Stimulated activated CD4-positive, alpha-beta T cell treated with anti-CD3 and anti-CD28 coated beads, Interleukin-12 subunit alpha, Interleukin-12 subunit beta, amount 100 ng/mL, for 24 hours (primary cell): ENCODE data around the gene TLR3.
"Not testable (repeated sequence)": the region's sequence is repeated elsewhere in the genome, so short reads cannot be mapped to it uniquely, and the experiment has no call there.

Experiments
- DNase-seq, 2 experiments: peaks; one replicate each; pipeline ENCODE4 v3.0.0-alpha.2; 2020; ENCODE audit warnings: low read depth in 2 of 2

The TLR3 gene

DNA sequence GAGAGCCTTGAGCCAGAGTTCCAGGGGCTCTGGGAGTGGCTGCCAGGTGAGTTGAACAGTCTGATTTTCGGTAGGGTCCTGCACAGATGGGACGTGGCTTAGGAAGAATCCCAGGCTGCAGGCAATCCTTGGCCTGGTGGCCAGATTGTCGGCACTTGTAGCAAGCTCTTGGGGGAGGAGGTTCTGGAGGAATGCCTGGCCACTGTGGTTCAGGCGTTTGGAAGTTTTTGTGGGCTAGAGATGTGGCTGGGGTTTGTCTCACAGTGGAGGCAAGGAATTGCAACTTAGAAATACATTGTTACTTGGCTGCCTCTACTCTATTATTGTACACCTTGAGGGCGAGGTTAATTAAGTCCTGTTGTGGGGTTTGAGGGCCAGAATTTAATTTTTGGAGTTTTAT lies 21.5 kb upstream of the TLR3 start:
- DNase-seq, result not testable (repeated sequence)

DNA sequence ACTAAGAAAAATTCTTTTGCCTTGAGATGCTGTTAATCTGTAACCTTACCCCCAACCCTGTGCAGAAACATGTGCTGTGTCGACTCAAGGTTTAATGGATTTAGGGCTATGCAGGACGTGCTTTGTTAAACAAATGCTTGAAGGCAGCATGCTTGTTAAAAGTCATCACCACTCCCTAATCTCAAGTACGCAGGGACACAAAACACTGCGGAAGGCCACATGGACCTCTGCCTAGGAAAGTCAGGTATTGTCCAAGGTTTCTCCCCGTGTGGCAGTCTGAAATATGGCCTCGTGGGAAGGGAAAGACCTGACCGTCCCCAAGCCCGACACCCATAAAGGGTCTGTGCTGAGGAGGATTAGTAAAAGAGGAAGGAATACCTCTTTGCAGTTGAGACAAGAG lies 18.8 kb upstream of the TLR3 start:
- not testable (repeated sequence) for DNase-seq

DNA sequence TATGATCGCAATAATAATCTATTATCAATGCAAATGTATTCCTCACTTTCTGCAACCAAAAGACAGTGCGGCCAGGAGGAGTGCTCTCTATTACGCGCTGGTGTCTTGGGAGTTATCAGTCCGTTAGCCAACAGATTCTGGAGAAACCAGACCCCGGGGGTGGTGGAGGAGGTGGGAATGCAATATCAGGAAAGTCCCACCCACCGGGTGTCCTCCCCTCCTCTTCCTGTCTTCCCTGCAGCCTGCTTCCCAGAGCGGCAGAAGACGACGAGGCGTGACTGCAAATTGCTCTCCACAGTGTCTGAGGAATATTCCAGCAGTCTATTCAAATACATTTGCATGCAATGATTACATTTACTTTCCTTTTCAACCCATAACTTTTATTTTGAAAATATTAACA lies 17.9 kb upstream of the TLR3 start:
- no peak for DNase-seq

DNA sequence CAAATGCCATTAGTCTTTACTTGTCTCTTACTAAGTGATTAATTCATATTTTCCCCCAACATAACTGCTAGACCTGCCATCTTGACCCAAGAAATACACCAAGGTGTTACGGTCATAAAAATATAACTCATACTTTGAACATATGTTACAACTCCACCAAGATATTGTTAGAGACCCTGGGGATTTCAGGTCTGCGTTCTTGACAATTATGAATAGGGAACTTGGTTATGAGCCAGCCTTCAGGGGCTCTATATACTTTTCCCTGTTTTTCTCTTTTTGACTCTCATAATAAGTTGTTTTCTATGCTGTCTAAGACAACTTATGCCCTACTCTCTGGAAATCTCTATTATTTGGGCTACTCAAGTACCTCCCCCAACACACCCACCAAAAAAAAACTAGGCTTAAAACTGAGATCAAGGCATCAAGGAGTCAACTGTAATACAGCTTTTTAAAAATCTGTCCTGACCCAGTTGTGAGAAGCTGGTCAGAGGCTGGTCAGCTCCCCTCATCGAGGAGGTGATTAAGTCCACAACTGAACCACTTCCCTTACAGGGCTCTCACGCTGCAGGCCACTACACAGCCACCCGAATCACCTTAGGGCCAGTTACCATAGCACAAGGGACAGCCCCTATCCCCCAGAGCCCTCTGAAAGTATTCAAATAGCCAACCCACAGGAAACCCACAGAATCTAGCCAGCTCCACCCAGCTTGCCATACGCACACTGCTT lies 10.5 kb upstream of the TLR3 start:
- DNase-seq, result no peak

DNA sequence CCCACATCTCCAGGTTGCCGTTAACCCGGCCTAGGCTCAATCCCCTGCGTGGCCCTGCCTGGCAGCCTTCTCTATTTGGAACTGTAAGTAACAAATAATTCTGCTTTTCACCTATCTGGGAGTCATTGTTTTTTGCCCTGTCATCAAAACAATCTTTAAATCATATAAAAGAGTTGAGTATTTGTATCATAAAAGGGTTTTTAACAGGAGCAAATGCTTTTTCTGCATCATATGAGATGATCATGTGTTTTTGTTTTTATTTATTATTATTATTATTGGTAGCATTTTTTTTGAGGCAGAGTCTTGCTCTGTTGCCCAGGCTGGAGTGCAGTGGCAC lies 10.0 kb upstream of the TLR3 start:
- no peak for DNase-seq

DNA sequence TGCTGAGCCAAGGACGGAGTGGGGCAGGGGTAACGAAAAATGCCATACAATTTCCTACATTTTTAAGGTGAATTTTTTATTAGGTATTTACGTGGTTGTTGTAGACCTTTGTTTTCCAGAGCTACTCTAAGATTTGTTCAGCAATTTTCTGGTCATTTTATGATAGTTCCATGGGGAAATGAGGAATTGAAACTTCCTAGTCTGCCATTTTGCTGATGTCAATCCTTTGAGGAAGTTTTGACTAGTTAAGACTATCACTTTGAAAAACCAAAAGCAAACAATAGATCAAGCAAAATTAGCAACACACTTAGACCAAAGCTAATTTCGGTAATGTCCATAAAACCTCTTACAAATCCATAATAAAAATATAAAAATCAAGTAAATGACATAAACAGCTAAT lies 7.0 kb upstream of the TLR3 start:
- no peak for DNase-seq

DNA sequence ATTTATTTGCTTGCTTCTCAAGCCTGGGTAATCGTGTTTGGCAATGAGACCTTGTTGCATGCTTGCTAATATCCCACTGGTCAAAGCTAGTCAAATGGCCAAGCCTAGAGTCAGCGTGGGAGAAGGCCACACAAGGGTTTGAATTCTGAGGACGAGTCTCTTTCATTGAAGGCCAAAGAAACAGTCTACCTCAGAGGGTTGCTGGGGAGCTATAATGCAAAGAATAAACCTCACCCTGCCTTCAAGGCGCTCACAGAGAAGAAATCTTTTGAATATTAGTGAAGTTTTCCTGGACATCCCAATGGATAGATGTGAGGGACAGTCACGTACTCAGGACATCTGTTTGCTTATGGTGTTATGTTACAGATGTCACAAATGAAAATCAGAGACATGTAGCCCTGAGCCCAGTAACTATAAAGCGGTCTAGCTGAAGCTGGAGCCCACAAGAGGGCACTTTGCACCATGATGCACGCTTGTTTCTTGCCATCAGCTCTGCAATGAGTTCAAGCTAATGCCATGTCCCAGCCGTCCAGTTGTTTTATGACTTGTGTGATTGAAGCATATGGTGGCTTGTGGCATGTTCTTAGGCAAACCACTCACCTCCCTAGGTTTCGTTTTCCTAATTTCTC lies 1.1 kb upstream of the TLR3 start:
- no peak for DNase-seq

DNA sequence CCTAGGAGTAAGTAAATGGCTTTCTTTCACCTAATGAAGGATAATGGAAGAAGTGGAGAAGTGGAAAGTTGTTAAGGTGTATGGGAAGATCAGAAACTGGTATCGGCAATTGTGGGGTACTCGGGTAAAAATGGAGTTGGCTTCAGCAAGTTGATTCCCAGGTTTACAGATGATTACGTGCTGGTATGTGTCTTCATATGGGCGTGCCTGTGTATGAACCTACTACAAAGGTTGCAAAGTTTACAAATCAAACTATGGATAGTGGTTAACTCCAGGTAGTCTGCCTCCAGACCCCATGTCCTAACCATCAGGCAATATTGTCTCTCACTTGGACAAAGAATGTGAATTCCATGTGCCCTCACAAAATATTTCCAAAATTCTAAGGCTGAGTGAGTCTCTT lies 773 bp downstream of the TLR3 start:
- DNase-seq, result no peak

DNA sequence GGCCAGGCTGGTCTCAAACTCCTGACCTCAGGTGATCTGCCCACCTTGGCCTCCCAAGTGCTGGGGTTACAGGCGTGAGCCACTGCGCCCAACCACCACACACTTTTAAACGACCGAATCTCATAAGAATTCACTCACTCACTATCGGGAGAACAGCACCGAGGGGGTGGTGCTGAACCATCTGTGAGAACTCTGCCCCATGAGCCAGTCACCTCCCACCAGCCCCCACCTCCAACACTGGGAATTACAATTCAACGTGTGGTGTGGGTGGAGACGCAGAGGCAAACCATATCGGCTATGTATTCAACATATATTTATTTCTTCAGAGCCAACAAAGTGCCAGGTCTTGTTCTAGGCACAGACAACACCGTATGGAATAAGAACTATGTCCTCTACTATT lies 3.6 kb downstream of the TLR3 start:
- no peak for DNase-seq

DNA sequence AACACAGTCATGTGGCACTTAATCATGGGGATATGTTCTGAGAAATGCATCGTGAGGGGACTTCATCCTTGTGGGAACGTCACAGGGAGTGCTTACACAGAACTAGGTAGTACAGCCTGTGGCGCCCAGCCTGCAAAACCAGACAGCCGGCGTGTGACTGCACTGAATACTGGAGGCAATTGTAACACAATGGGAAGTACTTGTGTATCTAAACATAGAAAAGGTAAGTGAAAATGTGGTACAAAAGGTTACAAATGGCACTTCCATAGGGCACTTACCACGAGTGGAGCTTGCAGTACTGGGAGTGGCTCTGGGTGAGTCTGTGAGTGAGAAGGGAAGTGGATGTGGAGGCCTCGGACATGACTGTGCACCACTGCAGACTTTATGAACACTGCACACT lies 5.2 kb downstream of the TLR3 start:
- no peak for DNase-seq

DNA sequence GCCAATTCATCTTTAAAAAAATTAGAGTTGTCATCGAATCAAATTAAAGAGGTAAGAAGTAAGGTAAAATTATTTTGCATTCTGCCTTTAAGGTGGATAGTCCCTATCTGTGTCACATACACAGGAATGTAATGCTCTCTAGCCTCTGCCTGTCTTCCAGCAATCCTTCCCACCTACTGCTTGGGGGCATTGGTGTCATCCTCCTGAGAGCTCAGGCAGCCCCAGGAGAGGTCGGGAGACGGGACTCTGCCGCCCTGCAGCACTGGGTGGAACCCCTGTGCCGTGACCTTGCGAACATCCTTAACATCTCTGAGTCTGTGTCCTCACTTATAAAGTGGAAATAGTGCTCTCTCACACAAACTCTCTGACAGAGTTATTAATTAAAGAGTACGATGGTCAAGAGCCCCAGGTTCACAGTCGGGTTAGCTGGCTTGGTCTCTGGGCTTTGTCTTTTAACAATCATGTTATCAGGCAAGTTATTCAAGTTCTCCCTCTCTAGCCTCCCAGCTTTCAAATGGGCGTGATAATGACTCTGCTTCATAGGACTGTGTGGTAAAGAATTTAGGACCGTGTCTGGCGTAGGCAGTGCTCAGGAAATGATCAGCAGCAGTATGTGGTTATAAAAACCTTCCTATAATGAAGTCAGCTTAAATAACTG lies 10.2 kb downstream of the TLR3 start:
- no peak for DNase-seq

DNA sequence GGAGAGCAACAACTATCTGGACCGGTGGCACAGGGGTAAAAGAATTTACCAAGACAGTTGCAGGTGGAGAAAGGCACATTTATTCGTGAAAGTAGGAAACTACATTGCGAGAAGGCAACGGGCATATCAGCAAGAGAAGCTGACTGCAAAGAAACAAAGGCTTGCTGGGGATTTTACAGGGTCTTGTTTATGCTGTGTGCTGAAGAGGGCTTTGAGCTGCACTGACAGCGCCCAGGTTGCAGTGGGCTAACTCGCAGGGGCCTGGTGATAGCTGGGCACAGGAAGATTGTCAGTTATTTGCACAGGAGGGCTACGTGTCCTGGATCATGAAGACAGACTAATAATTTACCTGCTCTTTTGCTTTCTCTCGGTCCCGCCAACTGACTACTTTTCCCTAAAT lies 10.7 kb downstream of the TLR3 start:
- no peak for DNase-seq

DNA sequence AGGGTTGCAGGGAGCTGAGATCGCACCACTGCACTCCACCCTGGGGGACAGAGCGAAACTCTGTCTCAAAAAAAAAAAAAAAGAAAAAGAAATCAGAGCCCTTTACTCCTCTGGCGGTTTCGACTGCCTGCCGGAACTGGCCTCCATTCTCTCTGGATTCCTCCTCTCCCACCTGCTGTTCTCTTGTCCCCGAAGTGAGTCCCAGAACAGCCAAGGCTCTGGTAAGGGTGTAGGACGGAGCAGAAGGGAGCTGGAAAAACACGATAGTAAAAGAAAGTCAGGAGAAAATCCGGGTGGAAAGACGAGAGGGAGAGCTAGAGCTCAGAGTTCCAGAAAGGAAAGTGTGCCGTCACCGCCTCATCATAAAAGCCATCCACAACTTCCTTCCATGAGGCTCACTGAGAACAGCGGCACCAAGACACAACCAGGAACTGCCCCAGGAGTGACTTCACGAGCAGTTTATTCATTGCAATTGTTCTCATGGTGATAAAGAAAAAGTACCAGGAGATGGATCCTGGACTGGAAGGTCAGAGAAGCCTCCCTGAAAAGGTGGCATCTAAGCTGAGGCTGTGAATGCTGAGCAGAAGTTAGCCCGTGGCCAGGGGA lies 12.3 kb downstream of the TLR3 start:
- DNase-seq, result no peak

DNA sequence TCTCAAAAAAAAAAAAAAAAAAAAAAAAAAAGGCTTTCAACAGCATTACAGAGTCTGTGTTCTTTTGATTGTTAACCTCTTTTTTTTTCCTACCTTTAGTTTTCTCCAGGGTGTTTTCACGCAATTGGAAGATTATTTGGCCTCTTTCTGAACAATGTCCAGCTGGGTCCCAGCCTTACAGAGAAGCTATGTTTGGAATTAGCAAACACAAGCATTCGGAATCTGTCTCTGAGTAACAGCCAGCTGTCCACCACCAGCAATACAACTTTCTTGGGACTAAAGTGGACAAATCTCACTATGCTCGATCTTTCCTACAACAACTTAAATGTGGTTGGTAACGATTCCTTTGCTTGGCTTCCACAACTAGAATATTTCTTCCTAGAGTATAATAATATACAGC lies 13.3 kb downstream of the TLR3 start:
- DNase-seq, result no peak

DNA sequence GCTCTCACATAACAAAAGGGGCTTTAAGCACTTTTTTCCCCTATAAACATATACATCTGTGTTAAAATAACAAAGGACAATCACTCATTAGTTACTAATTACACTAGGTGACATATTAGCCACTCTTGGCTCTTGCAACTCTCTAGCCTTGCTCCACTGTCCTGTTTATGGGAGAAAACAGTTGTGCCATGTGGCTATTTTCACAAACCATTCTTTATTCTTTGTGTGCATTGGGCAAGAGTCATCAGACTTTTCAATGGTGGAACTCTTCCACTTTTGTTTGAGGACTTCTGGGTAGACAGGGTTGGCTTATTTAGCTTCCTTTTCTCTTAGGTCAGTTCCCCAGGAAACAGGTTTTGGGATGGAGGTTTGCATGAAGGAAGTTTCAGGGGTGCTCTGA lies 19.6 kb downstream of the TLR3 start:
- no peak for DNase-seq

DNA sequence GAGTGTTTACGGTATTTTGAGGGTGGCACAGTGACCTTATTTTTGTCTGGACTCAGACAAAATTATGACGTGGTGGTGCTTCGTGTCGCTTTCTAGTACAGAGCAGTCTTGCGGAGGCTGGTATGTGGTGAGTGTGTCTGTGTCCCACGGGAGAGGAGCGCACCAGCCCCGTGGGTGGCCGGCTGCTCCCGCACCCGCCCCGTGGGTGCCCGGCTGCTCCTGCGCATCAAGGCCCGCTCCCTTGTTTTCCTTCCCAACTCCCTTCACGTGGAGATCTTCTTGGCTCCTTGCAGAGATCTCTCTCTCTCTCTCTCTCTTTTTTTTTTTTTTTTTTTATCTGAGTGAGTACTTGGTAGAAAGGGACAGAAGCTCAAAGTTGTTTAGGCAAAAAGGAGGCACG lies 23.3 kb downstream of the TLR3 start:
- DNase-seq, result no peak

DNA sequence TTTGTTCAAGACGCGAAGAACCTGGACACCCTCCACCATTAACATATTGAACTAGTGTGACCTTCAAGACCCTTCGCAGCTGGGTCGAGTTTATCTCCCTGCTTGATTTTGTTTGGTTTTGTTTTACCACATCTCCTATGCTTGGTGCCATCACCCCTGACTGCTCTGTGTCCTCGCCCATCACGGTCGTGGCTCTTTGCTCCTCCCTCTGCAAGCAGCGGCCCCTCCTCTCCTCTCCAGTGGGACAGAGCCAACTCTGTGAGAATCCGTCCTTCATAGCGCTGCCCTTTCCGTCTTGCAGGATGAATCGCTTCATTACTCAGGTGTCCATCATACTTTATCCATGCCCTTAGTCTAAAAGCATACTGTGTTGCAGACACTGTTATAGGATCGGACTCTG lies 26.4 kb downstream of the TLR3 start:
- DNase-seq, result no peak

DNA sequence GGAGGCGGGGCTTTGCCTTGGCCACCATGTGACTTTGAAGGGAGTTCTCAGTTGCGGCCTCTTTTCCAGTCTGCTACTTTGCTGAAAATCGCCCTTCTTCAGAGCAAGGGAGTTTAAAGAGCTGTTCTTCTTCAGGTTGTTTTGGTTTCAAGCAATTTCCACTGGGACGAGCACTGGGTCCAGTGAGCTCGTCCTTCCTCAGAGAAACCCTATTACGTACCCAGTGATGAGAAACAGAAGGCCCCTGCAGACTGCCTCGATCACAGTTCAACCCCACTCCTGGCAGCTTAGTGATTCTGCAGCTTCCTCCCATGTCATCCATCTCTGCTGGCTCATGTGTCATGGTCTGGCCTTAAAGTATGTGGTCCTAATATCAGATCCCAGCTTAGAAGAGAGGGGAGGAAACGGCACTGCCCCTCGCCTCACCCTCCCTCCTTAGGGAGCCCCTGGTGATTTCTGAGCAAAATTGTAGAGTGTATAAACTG lies 27.8 kb downstream of the TLR3 start:
- DNase-seq, result no peak

DNA sequence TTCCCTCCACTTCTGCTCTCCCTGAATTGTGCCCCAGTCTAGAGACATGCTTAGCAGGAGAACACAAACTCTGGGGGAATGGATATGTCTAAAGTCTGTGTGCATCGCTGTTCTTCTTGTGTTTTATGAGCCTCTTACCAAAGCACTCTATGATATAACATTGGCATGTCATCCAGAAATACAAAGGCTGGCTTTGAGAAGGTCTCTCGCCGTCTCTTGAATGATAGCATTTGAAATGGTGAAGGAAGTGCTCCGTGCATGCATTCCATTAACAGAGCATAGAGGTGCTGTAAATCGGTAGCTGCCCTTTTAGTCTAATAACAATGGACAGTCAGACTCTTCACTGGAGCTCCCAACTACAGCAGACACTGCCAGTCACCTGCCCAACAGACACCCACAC lies 28.4 kb downstream of the TLR3 start:
- no peak for DNase-seq

DNA sequence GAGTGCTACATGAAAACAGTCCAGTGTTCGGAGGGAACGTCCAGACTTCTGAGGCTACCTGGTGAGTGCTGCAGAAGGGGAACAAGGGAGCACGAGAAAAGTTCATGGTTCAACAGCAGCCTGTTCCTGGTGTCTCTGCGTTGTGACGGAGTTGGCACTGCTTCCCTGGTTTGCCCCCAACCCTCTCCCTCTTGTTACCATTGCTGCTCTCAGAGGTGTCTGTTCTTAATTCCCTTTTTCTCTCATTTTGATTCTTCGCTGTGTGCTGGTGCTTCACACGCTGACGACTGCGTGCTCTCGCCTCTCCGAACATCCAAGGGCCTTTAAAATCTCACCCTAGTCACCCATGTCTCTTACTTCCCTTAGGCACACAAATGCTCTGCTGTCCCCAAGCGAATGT lies 34.0 kb downstream of the TLR3 start:
- no peak for DNase-seq

DNA sequence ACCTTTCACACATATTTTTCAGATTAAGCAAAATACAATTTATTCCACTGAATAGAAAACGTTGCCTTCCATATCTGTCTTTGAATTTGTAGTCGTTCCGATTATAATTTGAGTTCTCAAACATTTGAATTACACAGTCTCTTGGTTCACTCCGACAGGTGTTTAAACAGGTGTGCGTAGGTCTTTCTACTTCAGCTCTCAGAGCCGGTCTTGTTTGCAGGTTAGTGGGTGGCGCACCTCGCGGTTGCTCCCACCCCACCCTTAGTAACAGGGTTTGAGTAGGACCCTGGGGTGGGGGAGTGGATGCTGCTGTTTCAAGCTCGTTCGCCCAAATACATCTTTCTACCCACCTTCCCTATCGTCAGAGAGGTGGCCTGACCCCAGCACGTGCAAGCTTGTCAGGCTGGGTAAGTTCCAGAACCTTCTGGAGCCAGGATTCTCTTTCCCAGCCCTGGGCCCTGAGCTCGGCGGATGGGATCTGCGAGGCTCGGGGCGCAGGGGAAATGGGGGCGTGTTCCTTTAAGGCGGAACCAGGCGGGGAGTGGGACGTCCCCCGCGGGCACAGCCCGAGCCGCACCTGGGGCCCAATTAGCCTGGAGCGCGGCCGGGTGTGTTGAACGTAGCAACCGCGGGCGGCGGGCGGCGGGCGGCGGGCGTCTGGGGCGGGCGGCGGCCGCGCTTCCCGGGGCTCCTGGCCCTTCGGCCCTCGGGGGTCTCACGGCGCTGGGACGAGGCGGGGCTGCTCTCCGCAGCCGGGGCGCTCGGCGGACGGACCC lies 35.3 kb downstream of the TLR3 start, which contains the start of gene FAM149A:
TSS of gene FAM149A (plus strand) at position 591 of the 776 bp plus-strand sequence.
- peak; percentile 19 to 50 for DNase-seq
